Spinal cord (tissue), 10 donors: ENCODE measurements around the gene OLFM2. TPM values are rescaled to one million over a fixed set of nuclear protein-coding genes. Genes with fewer than 3 reads are reported as not detected.
"Not testable (repeated sequence)": the region's sequence is repeated elsewhere in the genome, so short reads cannot be mapped to it uniquely, and the experiment has no call there.

ENCODE experiments used
- DNase-seq, 6 donors: peaks; one replicate each; pipeline versions ENCODE4 v3.0.0 to v3.0.0-alpha.2; 2013 to 2015; ENCODE audit warnings: low spot score in 6 of 6, low read depth in 4 of 6
- H3K27ac ChIP-seq: one replicate; pipeline ENCODE4 v1.5.1; 2013; ENCODE audit warnings: low read depth, low read length, control low read depth
- H3K27me3 ChIP-seq: one replicate; pipeline ENCODE4 v1.6.1; 2013; ENCODE audit warnings: low read length; ENCODE audit not compliant: control insufficient read depth, insufficient read depth
- H3K36me3 ChIP-seq: one replicate; pipeline ENCODE4 v1.6.1; 2013; ENCODE audit warnings: low read length; ENCODE audit not compliant: control insufficient read depth, insufficient read depth
- H3K4me1 ChIP-seq: one replicate; pipeline ENCODE4 v1.6.1; 2013; ENCODE audit warnings: low read length; ENCODE audit not compliant: control insufficient read depth, insufficient read depth
- H3K4me3 ChIP-seq: one replicate; pipeline ENCODE4 v1.5.1; 2013; ENCODE audit warnings: low read depth, low read length, control low read depth
- H3K9me3 ChIP-seq: one replicate; pipeline ENCODE4 v1.6.1; 2013; ENCODE audit warnings: low read length; ENCODE audit not compliant: control insufficient read depth, insufficient read depth
- WGBS: methylation state at CpG from one replicate; pipeline ENCODE4 v1.1.5; 2013; ENCODE audit warnings: missing lambda C conversion rate; ENCODE audit not compliant: insufficient coverage; 5-methylcytosine and 5-hydroxymethylcytosine counted together
- polyA plus RNA-seq, 2 donors: library from polyadenylated mRNA; unstranded; fragments of 120-200 nt; gene quantifications; one replicate each; pipeline ENCODE4 v1.2.1, GENCODE V29; 2013; ENCODE audit not compliant: insufficient read length in 2 of 2
- total RNA-seq, 2 donors: library from RNA; depleted of rRNA in 1 of 2; stranded (reverse); fragments of 120-200 nt in 1 of 2; fragments of >200 nt in 1 of 2; gene quantifications; one replicate each; pipeline versions ENCODE4 v1.2.3 to v1.2.4, GENCODE V29; 2013 to 2014
- donor health status: healthy.

The OLFM2 gene
- total and polyA plus RNA-seq, 4 donors, result 47.9 to 251 (median 158) TPM

DNA sequence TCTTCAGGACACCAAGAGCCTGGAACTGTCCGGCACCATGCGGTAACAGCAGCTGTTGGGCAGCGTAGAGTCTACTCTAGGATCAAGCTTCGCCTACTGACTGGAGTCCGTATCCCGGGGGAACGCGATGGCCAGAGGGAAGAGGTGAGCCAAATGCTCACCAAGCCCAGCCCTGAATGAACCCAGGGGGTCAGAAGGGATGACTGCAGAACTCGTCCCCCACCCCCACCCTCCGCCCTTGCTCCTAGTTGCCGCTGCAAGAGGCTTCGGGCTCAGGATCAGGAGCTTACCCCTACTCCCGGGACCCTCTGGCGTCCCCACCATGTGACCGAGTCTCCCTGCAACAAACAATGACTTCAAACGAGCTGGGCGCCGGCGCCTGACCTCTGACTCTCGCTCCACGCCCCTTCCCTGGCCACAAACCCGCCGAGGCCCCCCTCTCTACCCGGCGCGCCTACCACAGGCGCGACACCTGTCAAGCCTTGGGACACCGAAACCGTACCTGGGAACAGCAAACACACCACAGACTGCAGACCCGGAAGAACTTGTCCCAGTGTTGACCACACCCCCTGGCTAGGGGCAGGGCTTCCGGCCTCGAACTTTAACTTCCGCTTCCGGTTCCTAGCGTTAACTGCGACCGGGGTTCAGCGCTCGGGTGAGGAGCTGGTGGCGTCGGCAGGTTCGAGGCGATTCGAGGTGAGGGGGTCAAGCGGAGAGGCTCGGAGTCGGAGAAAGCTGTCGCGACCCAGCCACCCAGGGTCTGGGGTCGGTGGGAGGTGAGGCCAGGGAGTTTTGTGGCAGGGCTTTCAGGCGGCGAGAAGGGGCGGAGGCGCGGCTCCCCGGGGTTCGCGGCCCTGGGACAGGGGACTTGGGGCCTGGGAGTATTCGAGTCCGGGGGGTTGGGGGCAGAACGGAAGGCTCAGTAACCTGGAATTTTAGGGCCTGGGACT is 108.8 kb downstream of the OLFM2 start, which contains the start of gene UBL5:
Gene UBL5, plus strand, starts transcription at position 630 of the 950 bp plus-strand sequence. CDS start 420 bp downstream, outside the sequence.
- Histone ChIP-seq H3K27ac (peak within 1 kb of the TSS; percentile 57), H3K4me1 (peaks cover 21% of the 10 kb centered on the region), H3K27me3 (no peaks in the 10 kb centered on the region), H3K36me3 (peaks cover 11% of the 10 kb centered on the region), H3K4me3 (peak within 1 kb of the TSS; percentile 99), H3K9me3 (no peaks in the 10 kb centered on the region)
- peak in 5 of 6 donors; percentile 78 to 98 (median 85) for DNase-seq
- under 1% methylated on average over 59 of the region's 62 CpGs for WGBS

DNA sequence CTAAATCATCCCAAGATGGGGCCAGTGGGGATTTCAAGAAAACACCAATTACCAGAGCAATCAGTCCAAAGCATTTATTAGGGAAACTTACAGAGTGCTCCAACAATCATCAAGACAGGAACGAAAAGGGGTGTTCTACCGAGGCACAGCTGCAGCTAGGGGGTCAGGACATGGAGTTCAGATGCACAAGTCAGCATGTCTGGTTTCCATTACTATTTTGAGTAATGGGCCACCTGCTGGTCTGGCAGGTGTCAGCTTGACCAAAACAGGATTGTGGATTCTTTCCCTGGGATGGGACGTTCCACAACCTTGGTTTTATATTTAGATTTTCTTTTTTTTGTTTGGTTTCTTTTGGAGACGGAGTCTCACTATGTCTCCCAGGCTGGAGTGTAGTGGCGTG is 112.5 kb downstream of the OLFM2 start:
- WGBS, result 86% methylated on average over 3 of the region's 5 CpGs
- no peaks in the 10 kb centered on the region for H3K9me3 ChIP-seq
- H3K4me1 ChIP-seq, result peaks cover 30% of the 10 kb centered on the region
- H3K36me3 ChIP-seq, result peaks cover 3% of the 10 kb centered on the region
- H3K27ac ChIP-seq, result no peak overlapping the region
- DNase-seq, result no peak
- H3K4me3 ChIP-seq, result no peak overlapping the region
- no peaks in the 10 kb centered on the region for H3K27me3 ChIP-seq

GRCh38 chr19:9820034-9820433 is 116.3 kb downstream of the OLFM2 start:
- Histone ChIP-seq H3K4me1 (peaks cover 15% of the 10 kb centered on the region), H3K27ac (peak overlapping the region; percentile 99), H3K4me3 (peak overlapping the region; percentile 80)
- not testable (repeated sequence) for H3K27me3 ChIP-seq, H3K36me3 ChIP-seq, DNase-seq, H3K9me3 ChIP-seq
- 83% methylated on average over 1 of the region's 8 CpGs for WGBS

DNA sequence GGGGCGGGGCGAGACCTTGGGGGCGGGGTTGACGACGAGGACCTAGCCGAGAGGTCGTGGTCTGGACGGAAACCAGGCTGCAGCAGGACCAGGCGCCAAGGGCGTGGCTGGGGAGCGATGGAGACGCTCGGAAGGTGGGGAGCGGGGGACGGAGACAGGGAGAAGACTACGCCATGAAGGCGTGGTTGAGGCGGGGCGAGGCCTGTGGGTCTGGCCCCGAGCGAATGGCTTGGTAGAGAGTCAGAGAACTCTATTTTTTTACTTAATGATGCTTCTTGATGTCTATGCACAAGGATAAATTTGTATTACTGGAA is 116.8 kb downstream of the OLFM2 start:
- Histone ChIP-seq H3K4me3 (peak overlapping the region; percentile 80), H3K27me3 (no peaks in the 10 kb centered on the region), H3K27ac (peak overlapping the region; percentile 99), H3K36me3 (peaks cover 3% of the 10 kb centered on the region), H3K9me3 (no peaks in the 10 kb centered on the region), H3K4me1 (peaks cover 15% of the 10 kb centered on the region)
- peak in 1 of 6 donors; percentile 47 for DNase-seq
- 0% methylated on average over 15 of the region's 21 CpGs for WGBS

- WGBS, result under 1% methylated on average over 82 of the region's 82 CpGs
- Histone ChIP-seq H3K27me3 (no peaks in the 10 kb centered on the region), H3K36me3 (peaks cover under 1% of the 10 kb centered on the region), H3K4me3 (peak within 1 kb of the TSS; percentile 80), H3K9me3 (no peaks in the 10 kb centered on the region), H3K4me1 (peaks cover 15% of the 10 kb centered on the region), H3K27ac (peak within 1 kb of the TSS; percentile 99)
- peak; percentile 98 to 100 (median 100) for DNase-seq
Observed at GRCh38 chr19:9818734-9819595, 117.3 kb downstream of the OLFM2 start, which contains the start of gene FBXL12. TSS of gene FBXL12 (minus strand) at chr19:9819079. CDS start at chr19:9818813, 266 bp downstream.

DNA sequence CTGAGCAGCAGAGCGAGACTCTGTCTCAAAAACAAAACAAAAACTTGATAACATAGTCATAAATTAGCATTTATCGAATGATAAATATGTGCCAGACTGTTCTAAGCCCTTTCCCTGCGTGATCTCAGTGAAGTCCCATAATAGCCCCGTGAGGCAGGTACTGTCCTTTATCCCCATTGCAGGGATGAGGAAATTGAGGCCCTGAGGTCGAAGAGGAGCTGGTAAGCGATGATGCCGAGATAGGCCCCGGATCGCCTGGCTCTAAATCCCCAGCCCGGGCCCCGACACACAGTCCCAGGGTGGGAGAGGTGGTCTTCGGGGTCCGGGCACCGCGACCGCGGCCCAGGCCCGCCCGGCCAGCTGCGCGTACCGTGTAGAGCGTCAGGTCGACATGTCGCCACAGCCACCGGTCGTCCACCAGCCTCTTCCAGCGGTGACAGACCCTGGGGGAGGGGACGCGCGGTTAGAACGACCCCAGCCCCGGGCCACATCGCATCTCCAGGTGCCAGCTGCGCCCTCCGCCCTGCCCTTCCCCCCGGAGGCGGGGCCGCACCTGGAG is 118.1 kb downstream of the OLFM2 start:
- peaks cover 15% of the 10 kb centered on the region for H3K4me1 ChIP-seq
- WGBS, result under 1% methylated on average over 35 of the region's 39 CpGs

GRCh38 chr19:9811139-9811538 is 125.2 kb downstream of the OLFM2 start:
- 97% methylated on average over 21 of the region's 21 CpGs for WGBS
- Histone ChIP-seq H3K36me3 (peaks cover 60% of the 10 kb centered on the region), H3K4me3 (no peak overlapping the region), H3K9me3 (no peaks in the 10 kb centered on the region), H3K27me3 (no peaks in the 10 kb centered on the region), H3K27ac (no peak overlapping the region), H3K4me1 (no peaks in the 10 kb centered on the region)
- no peak for DNase-seq

More for the DNA sequence above, 118.1 kb downstream of the OLFM2 start:
- peak overlapping the region; percentile 80 for H3K4me3 ChIP-seq
- H3K27ac ChIP-seq, result peak overlapping the region; percentile 99
- DNase-seq, result no peak
- H3K9me3 ChIP-seq, result no peaks in the 10 kb centered on the region
- H3K36me3 ChIP-seq, result peaks cover 3% of the 10 kb centered on the region
- no peaks in the 10 kb centered on the region for H3K27me3 ChIP-seq

DNA sequence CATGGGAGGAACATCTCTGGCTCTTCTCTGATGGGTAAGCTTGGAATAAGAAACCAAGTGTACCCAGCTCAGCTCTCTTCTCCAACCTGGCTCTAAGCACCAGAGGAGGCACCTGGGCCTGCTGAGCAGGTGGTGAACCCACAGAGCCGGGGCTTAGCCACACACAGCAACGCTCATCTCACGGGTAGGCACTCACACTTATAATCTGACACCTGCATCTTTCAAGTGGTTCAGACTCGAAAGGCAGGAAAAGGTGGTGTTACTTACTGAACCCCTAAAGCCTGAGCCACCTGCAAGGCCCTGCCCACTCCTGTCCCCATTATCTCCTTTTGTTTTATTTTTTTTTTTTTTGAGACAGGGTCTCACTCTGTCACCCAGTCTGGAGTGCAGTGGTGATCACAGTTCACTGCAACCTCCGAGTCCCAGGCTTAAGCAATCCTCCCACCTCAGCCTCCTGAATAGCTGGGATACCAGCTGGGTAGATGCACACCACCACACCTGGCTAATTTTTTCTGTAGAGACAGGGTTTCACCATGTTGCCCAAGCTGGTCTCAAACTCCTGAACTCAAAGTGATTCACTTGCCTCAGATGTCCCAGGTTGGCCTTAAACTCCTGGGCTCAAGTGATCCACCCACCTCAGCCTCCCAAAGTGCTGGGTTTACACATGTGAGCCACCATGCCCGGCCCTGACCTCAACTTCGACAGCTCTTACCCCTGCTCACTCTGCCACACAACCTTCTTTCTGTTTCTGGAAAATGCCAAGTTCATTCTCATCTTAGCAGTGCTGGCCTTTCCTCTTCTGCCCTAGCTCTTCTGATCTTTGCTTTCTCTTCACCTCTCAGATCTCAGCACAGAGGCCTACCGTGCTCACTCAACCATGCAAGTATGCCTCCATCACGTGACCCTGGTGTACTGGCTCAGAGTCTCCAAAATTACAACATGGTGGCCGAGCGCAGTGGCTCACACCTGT is 127.2 kb downstream of the OLFM2 start:
- no peak overlapping the region for H3K4me3 ChIP-seq
- H3K27ac ChIP-seq, result no peak overlapping the region
- no peak for DNase-seq
- WGBS, result 97% methylated on average over 9 of the region's 11 CpGs
- H3K9me3 ChIP-seq, result no peaks in the 10 kb centered on the region
- no peaks in the 10 kb centered on the region for H3K27me3 ChIP-seq
- H3K4me1 ChIP-seq, result no peaks in the 10 kb centered on the region
- H3K36me3 ChIP-seq, result peaks cover 70% of the 10 kb centered on the region
